ENCODE measurements around the gene ULK4.

DNA sequence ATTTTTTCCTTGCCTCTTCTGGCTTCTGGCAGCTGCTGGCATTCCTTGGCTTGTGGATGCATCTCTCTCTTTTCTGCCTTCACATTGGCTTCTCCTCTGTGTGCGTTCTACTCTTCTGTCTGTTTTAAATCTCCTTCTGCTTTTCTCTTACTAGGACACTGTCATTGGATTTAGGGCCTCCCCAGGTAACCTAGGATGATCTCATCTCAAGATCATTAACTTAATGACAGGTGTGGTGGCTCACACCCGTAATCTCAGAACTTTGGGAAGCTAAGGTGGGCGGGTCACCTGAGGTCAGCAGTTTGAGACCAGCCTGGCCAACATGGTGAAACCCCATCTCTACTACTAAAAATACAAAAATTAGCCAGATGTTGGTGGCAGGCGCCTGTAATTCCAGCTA lies 40.9 kb upstream of the ULK4 start:
- TF ChIP-seq, protein P1, sequence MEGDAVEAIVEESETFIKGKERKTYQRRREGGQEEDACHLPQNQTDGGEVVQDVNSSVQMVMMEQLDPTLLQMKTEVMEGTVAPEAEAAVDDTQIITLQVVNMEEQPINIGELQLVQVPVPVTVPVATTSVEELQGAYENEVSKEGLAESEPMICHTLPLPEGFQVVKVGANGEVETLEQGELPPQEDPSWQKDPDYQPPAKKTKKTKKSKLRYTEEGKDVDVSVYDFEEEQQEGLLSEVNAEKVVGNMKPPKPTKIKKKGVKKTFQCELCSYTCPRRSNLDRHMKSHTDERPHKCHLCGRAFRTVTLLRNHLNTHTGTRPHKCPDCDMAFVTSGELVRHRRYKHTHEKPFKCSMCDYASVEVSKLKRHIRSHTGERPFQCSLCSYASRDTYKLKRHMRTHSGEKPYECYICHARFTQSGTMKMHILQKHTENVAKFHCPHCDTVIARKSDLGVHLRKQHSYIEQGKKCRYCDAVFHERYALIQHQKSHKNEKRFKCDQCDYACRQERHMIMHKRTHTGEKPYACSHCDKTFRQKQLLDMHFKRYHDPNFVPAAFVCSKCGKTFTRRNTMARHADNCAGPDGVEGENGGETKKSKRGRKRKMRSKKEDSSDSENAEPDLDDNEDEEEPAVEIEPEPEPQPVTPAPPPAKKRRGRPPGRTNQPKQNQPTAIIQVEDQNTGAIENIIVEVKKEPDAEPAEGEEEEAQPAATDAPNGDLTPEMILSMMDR (IDR thresholded peaks at IDR 0.05; ENCODE audit: low read depth, low read length) = no peak
- no peak for TF ChIP-seq EZH2phosphoT487 (IDR thresholded peaks at IDR 0.05; ENCODE audit: low read depth)

All from OCI-LY3 (cell line).